ENCODE data around the gene SLC27A3.

SLC27A3 gene

DNA sequence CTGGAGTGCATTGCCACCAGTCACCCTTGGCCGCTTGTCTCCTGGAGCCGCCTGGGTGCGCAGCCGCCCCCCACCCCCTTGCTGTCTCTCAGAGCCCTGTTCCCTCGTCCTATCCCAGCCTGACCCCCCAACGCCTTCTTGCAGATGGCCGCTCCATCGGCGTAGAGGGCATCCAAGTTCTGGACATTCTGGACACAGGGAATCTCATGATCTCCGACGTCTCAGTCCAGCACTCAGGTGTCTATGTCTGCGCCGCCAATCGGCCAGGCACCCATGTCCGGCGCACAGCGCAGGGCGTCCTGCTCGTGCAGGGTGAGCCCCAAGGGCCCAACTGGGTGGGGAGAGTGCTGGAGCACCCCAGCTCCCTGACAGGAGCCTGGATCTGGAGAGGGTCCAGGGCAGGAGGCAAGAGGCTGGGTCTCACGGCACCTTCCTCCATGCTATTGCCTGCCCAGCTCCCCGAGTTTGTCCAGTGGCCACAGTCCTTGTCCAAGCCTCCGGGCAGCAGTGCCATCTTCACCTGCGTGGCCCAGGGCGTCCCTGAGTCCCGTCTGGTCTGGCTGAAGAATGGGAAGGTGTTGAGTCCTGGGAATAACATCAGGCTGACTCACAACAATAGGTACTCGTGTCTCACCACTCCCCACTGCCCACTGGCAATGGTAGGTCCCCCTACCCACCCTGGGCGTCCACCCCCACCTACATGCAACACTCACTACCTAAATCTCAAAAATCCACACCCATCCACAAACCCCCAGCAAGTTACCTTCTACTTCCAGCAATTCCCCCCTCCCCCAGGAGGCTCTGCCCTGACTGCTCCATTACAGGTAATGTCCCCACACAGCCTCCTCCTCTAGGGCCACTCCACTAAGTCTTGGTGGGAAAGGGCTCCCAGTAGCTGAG, 24.6 kb downstream of the SLC27A3 start:
- DNase-seq: no peak

DNA sequence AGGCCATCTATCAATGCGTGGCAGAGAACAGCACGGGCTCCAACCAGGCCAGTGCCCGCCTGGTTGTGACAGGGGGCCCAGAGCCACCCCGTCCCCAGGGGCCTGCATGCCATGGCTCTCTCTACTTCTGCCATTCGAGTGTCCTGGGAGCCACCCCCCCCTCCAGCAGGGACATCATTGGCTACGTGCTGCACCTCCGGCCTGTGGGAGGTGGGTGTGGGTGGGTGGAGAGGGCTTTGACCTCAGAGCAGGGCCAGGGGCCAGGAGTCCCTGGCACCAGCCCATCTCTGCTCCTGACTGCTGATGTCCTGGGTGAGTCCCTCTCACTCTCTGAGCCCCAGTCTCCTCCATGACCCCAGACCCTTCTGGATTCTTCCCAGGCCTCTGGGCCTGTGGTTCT, 25.3 kb downstream of the SLC27A3 start:
- DNase-seq: no peak

DNA sequence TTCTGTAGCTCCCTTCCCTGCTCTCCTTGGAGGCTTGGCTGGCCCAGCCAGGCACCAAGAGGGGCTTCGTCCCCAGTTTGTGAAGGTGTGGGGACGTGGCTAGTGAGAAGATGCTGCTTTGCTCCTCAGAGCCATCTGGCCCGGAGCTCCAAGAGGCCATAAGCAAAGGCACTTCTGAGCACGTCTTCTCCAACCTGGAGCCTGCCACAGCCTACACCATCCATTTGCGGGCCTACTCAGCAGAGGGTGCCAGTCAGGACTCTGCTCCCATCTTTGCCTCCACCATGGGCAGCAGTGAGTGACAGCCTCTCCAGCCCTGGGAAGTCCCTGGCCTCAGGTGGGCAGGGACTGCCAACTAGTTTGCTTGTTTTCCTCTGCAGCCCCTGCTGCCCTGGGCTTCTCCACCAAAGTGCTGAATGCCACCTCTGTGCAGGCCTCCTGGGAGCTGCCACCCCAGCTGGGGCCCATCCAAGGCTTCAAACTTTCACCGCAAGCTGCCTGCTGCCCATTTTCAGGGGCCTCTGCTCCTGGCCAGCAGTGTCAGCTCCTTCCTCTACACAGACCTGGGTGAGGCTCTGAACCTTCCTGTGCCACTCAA, 25.9 kb downstream of the SLC27A3 start:
- DNase-seq: no peak

DNA sequence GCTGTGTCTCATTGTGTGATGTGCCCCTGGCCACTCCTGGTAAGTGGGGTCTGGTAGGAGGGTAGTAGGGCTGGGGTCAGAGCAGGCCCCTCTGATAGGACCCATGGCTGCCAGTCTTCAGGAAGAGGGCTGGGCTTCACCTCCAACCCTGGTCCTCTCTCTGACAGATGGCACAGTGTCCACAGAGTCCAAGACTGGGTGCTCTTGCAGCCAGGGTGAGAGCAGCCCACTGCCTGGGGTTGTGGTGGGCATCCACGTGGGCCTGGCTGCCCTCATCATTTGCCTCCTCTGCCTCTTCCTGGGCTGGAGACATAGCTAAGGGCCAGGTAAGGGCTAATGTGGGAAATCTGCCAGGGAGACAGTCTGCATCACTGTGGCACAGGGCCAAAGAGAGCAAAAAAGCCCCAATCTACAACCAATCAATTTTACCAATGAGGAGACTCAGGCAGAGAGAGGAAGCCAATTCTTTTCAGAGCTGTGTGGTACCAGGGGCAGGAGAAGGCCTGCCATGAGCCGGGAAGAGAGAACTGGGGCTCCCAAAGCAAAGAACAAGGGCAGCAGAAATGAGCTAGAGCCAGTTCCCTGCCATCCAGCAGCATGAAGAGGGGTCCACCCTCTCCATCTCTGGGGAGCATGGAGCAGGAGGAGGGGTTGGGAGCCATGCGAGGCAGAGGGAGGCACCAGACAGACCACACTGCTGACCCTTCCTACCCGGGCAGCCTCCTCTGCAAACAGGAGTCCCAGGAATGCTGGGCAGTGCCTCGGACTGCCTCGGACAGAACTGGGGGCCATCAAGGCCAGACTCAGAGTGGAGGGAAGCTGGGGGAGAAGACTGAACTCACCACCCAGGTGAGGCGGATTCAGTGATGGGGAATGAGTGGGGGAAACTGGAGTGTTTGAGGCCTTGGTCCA, 26.8 kb downstream of the SLC27A3 start:
- no peak for DNase-seq

DNA sequence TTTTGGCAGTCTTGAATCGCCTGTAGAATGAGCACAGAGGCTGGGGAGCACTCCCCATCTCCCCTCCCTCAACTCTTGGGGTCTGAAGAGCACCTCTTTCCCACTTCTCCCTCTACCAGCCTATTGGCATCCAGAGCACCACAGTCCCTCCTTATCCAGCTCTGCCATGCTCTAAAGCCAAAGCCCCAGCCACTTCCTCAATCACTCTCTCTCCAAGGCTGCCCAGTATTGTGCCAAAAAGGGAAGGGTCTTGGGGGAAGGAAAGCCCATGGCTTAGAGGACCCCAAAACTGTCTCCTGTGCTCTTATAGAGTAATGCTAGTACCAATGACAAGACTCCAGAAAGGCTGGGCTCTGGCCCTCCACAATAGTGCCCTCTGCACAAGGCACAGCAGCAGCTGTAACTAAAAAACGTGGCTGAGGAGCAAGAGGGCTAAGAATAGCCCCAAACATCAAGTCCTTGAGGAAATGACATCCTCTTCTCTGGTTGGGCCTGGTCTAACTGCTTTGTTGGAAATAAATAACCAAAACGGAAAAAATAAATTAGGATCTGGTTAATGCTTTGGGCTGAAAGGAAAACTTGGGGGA, 28.4 kb downstream of the SLC27A3 start:
- DNase-seq: no peak

DNA sequence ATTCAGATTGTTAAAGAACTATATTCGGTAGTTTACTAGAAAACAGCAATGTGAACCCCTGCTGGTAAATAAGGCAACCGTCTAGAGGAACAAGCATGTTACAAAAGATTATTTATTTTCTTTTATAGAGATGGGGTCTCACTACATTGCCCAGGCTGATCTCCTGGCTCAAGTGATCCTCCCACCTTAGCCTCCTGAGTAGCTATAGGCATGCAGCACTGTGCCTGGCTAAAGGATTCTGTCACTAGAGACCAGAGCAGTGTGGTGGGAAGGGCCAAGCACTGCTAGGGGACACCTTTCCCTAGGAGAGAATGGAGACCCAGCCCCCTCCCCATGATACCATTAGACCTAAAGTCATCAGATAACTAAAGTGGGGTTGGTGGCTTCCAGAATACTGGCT, 28.9 kb downstream of the SLC27A3 start:
- no peak for DNase-seq

DNA sequence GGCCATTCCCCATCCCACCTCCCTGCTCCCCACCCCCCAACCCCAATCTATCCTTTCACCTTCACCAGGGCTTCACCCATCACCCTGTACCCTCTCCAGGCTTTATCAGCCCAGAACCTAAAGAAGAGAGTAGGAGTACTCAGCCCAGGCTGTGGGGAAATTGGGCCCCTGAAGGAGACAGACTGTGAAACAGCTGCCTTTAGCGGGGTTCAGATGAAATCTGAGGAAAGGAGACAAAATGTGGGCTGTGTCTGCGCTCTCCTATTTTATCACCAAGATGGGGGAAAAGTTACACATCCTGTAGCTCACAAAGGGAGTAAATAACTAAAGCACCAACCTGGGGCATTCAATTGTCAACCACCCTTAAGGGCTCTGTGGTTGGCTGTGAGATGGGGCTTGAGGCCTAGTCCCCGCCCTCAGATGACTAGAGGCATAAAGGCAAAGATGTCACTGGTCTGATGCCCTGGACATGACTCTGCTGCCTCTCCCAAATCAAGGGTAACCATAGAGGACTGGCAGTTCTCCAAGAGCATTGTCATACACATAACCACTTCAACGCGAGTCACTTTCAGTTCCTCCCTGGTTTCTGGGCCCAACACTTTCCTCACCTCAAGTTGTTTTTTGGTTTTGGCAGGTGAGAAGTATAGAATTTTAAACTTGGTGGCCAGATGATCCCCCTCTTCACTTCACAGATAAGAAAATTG, 30.0 kb downstream of the SLC27A3 start:
- DNase-seq: no peak

DNA sequence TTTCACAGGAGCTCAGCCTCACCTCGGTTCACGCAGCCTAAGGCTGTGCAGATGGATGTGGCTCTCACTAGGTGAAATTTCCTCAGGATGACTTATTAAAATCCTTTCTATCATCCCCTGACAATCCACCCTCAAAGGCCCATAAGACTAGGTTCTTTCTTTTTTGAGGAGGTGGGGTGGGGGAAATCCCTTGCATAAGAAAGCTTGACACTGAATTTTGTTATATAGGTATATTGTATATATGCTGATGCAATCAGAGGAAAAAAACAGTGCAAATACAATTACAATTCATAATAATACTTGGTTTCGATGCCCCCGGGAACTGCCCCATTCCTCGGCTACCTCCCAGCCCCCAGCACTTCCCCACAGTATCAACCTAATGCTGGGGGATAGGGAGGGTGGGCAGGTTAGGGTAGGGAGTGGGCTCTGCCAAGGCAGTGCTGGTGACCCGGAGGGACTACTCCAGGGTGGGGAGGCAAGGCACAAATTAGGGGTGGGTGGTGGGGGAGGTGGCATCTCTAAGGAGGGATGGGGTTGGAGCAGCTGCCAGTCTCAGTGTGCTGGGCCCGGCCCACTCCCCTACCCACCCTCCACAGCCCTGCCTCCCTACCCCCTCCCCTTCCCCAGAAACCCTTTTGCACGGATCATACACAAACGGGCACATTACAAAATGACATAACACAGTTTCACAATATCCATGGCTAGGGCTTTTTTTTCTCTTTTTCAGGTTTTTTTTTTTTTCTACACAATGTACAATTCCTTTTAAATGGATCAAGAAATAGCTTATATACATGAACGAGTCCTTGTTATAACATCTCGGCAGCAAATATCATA, 30.9 kb downstream of the SLC27A3 start:
- no peak for DNase-seq

DNA sequence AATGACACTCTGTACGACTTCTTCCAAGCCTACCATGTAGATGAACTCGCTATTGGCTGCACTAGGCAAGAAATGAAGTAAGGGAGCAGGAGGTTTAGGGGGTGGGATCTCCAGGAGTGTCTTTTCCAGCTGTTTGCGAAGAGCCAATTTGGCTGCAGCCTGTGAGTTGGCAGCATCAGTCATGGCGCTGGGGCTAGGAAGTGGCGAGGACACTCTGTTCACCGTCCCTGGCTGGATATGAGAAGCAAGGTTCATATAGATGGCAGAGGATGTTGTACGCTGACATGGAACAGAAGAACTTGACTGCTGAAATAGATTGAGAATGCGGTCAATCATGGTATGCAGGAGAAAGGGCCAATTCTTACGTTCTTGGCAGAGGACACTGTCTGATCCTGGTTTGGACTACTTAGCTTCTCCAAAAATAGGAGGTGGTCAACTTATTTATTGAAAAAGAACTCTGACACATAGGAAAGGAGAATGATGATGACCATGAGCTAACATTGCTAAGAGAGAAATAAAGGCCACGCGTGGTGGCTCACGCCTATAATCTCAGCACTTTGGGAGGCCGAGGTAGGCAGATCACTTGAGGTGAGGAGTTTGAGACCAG, 41.2 kb downstream of the SLC27A3 start:
- DNase-seq: no peak

DNA sequence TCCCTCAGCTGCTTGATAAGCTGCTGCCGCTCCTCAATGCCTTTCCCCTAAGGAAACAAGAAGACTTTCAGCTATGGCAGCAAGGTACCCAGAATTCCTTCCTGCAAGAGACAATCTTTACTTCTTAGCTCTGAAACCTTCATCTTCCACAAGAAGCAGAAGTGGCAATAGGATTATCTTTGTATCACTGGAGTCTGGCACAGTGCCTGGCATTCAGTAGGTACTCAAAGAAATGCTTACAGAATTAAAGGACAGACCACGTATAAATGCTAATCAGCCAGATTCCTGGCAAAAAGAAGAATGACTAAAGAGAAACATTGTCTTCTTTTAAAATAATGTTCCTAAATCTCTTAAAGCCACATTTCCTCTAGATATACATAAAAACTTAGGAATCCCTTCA, 43.7 kb downstream of the SLC27A3 start:
- no peak for DNase-seq

DNA sequence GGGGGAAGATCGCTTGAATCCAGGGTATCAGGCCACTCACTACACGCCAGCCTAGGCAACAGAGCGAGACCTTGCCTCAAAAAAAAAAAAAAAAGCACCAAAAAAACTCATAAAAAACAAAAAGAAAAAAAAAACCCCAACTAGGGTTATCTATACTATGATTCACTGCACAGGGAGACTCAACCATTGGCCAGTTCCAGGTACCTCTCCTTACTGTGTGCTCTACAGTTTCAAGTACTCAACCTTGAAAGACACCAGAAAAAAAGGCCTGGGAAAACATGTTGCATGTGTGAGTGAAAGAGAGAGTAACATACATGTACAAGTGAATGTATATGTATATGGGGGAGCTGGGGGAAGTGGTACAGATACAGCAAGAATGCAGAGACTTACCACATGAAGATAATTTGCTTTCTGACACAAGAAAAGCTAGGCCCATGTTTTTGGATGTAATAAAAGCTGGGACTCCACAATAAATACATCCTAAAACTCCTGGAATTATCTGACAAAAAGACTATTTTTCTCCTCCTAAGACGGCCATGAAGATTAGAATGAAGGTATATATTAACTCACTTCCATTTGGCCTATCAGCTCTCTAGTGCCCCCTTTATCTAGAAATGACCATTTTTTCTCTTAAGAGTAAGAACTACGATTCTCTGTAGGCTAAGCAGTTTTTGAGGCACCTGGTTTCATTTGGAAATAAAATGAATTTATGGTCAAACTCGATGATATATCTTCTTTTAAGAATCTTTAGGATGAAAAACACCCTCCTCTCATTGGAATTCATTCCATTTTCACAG, 52.2 kb downstream of the SLC27A3 start:
- no peak for DNase-seq
